GM23248 (cell line): ENCODE results near the gene SUFU.

Source experiments
- EZH2 ChIP-seq: fragments of 200-600 bp; sonication (generic); IDR thresholded peaks from 2 replicates; pipeline ENCODE4 v1.6.1; 2018; ENCODE audit warnings: antibody characterized with exemption, mild to moderate bottlenecking; ENCODE audit not compliant: insufficient read depth, poor library complexity, severe bottlenecking
- EZH2phosphoT487 ChIP-seq: fragments of 200-600 bp; sonication (generic); IDR thresholded peaks from 2 replicates; pipeline ENCODE4 v1.6.1; 2018; ENCODE audit warnings: antibody characterized with exemption, moderate library complexity, mild to moderate bottlenecking, low read depth; ENCODE audit not compliant: insufficient read depth

DNA sequence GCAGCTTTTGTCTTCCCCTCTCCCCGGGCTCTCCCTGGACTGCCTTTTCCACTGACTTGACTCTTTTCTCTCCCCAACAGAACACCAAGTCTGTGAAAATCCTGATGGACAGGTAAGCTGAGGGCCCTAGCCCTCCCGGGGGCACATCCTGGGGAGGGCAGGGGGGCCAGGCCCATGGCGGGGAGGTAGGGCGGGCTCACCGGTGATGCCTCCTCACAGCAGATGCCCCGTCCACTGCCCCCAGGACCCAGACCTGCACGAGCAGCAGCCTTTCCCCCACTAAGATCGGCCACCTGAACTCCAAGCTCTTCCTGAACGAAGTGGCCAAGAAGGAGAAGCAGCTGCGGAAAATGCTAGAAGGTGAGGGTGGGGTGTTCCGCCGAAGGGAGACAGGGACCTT, 152.3 kb downstream of the SUFU start:
- TF ChIP-seq EZH2 (no peak), EZH2phosphoT487 (no peak)
